Erythroblast (primary cell): Measurements from ENCODE around the gene MEX3C.

ENCODE experiments used
- GATA1 ChIP-seq: IDR thresholded peaks from 2 replicates; pipeline ENCODE4 v1.6.1; 2011; ENCODE audit warnings: low read depth, mild to moderate bottlenecking, control low read depth, low read length, moderate library complexity
- POLR2A ChIP-seq: IDR thresholded peaks from 2 replicates; pipeline ENCODE4 v1.6.1; 2011; ENCODE audit warnings: mild to moderate bottlenecking, low read length

- TF ChIP-seq POLR2A: no peak
- TF ChIP-seq GATA1: no peak
Measured at GRCh38 chr18:51185075-51185474, 12.4 kb downstream of the MEX3C start.
